HG02623 (cell line): Measurements from ENCODE around the gene RAB11FIP3.
A peak's percentile ranks its signal among the peaks of the same experiment; 100 is the strongest.
"Not testable (repeated sequence)": the region's sequence is repeated elsewhere in the genome, so short reads cannot be mapped to it uniquely, and the experiment has no call there.

Experiments
- ATAC-seq: cut with Tn5 transposase; IDR thresholded peaks from one replicate; pipeline ENCODE4 v1.9.1; 2021; ENCODE audit warnings: moderate library complexity; ENCODE audit not compliant: unreplicated experiment

RAB11FIP3 gene

GRCh38 chr16:425082-425718 lies at the start of gene RAB11FIP3:
Gene RAB11FIP3 (plus strand): TSS chr16:425649. CDS start chr16:426007, 358 bp downstream.
- ATAC-seq, result peak; percentile 83

GRCh38 chr16:375927-376816 lies 49.3 kb upstream of the RAB11FIP3 start:
- no peak for ATAC-seq

- ATAC-seq, result no peak
Measured at GRCh38 chr16:376817-377418, 48.5 kb upstream of the RAB11FIP3 start.

- no peak for ATAC-seq
Measured at GRCh38 chr16:377419-377951, 48.0 kb upstream of the RAB11FIP3 start.

GRCh38 chr16:378113-378820 lies 47.2 kb upstream of the RAB11FIP3 start:
- ATAC-seq, result not testable (repeated sequence)

GRCh38 chr16:378821-379182 lies 46.6 kb upstream of the RAB11FIP3 start:
- ATAC-seq, result no peak

- no peak for ATAC-seq
Measured at GRCh38 chr16:379183-379960, 46.1 kb upstream of the RAB11FIP3 start.

GRCh38 chr16:379961-380761 lies 45.3 kb upstream of the RAB11FIP3 start:
- ATAC-seq, result no peak

- no peak for ATAC-seq
Measured at GRCh38 chr16:380762-381011, 44.8 kb upstream of the RAB11FIP3 start.

GRCh38 chr16:381012-381788 lies 44.2 kb upstream of the RAB11FIP3 start:
- ATAC-seq, result peak; percentile 19

- ATAC-seq, result peak; percentile 53
Measured at GRCh38 chr16:381789-382717, 43.4 kb upstream of the RAB11FIP3 start, which contains the start of gene PGAP6. Gene PGAP6 (minus strand): TSS chr16:381978. CDS start chr16:381821, 157 bp downstream.

GRCh38 chr16:383326-384051 lies 42.0 kb upstream of the RAB11FIP3 start:
- no peak for ATAC-seq

GRCh38 chr16:386641-387156 lies 38.8 kb upstream of the RAB11FIP3 start:
- ATAC-seq, result no peak

- not testable (repeated sequence) for ATAC-seq
Measured at GRCh38 chr16:387761-388666, 37.4 kb upstream of the RAB11FIP3 start.

GRCh38 chr16:389352-389751 lies 36.1 kb upstream of the RAB11FIP3 start:
- no peak for ATAC-seq

GRCh38 chr16:391885-392335 lies 33.5 kb upstream of the RAB11FIP3 start:
- ATAC-seq, result no peak
